Natural killer cell (primary cell): ENCODE results near the gene MSL3B.

Experiments used
- ATAC-seq, 3 donors: fragments of 150-1000 bp in 2 of 3; fragments of 200-7000 bp in 1 of 3; cut with Tn5 transposase; 1 replicate in 1 of 3; 2 replicates in 2 of 3; pipeline ENCODE4 v1.10.0; 2021; ENCODE audit warnings: mild to moderate bottlenecking in 2 of 3, moderate library complexity in 2 of 3
- DNase-seq, 2 donors: peaks; one replicate each; pipeline versions ENCODE4 v3.0.0 to v3.0.0-alpha.2; 2013 to 2021; ENCODE audit warnings: mixed read lengths in 1 of 2
- H3K27ac ChIP-seq: one replicate; pipeline ENCODE4 v1.5.1; 2013; ENCODE audit warnings: mild to moderate bottlenecking, low read length
- H3K27me3 ChIP-seq: one replicate; pipeline ENCODE4 v1.6.1; 2013; ENCODE audit warnings: low read length; ENCODE audit not compliant: control insufficient read depth, insufficient read depth
- H3K36me3 ChIP-seq: one replicate; pipeline ENCODE4 v1.6.1; 2013; ENCODE audit warnings: low read length; ENCODE audit not compliant: control insufficient read depth, insufficient read depth
- H3K4me1 ChIP-seq: one replicate; pipeline ENCODE4 v1.6.1; 2013; ENCODE audit warnings: low read length; ENCODE audit not compliant: control insufficient read depth, insufficient read depth
- H3K4me3 ChIP-seq: one replicate; pipeline ENCODE4 v1.5.1; 2013; ENCODE audit warnings: low read length
- H3K9me3 ChIP-seq: one replicate; pipeline ENCODE4 v1.6.1; 2013; ENCODE audit warnings: low read length; ENCODE audit not compliant: control insufficient read depth, insufficient read depth
- H3K27ac Mint-ChIP-seq, 2 donors: one replicate each; pipeline ENCODE4 v1.8.0; 2022; ENCODE audit warnings: mild to moderate bottlenecking in 2 of 2, mixed read lengths in 2 of 2, moderate library complexity in 1 of 2
- H3K27me3 Mint-ChIP-seq, 2 donors: one replicate each; pipeline ENCODE4 v1.8.0; 2022; ENCODE audit warnings: low read depth in 2 of 2, mixed read lengths in 2 of 2
- H3K36me3 Mint-ChIP-seq: one replicate; pipeline ENCODE4 v1.8.0; 2022; ENCODE audit warnings: mixed read lengths
- H3K4me1 Mint-ChIP-seq, 2 donors: one replicate each; pipeline ENCODE4 v1.8.0; 2022; ENCODE audit warnings: mixed read lengths in 2 of 2
- H3K4me3 Mint-ChIP-seq: one replicate; pipeline ENCODE4 v1.8.0; 2022; ENCODE audit warnings: mild to moderate bottlenecking, moderate library complexity, mixed read lengths
- H3K9me3 Mint-ChIP-seq, 2 donors: one replicate each; pipeline ENCODE4 v1.8.0; 2022; ENCODE audit warnings: mixed read lengths in 2 of 2
- WGBS: methylation state at CpG from one replicate; pipeline ENCODE4 v1.1.7; 2013; ENCODE audit warnings: missing lambda C conversion rate; ENCODE audit not compliant: insufficient coverage; 5-methylcytosine and 5-hydroxymethylcytosine counted together
- intact Hi-C: fragments of 100-400 bp; cut with micrococcal nuclease; formaldehyde crosslinking; loops from one replicate; pipeline ENCODE4 v1.14.2; 2022
- TF ChIP-seq, protein P1 (sequence below): fragments of 200-600 bp; IDR thresholded peaks from one replicate; pipeline ENCODE4 v1.8.0; 2022; ENCODE audit warnings: antibody characterized with exemption

MSL3B gene

DNA sequence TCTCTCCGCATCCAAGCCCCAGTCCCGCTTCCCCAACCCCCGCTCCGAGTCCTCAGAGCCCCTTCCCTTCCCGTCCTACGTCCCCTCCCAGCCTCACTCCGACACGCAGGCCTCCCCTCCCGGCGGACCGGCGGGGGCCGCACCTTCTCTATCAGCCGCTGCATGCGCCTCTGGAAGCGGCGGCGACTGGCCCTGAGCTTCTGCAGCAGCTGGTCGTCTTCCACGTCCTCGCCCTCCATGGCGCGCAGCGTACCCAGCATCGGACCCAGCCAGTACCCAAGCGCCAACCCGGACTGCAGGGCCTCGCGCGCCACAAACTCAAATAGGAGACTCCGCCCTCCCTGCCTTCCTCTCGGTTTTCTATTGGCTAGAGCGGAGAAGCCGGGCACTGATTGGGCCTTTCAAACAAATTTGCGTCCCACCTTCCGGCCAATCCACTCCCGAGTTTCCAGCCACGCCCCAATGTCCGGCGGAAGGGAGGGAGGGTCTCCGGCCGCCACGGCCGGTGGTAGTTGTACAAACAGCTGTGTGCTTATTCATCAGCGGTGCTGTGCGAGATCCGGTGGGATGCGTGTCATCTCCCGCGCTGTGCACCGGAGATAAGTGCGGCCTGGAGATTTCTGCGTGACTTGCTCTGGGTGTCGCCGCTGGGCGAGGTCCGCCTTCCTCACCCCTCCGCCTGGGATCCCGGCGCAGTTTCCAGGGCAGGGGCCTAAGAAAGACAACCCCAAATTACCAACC lies 13.8 kb downstream of the MSL3B start, which contains the start of gene HJURP:
HJURP (minus strand) TSS at position 295 of the 741 bp plus-strand sequence; CDS start at position 260, 35 bp downstream.
- intact Hi-C loops, result no loop called here
- H3K27ac ChIP-seq, result no peak within 1 kb of the TSS
- H3K4me3 Mint-ChIP-seq, result peak within 1 kb of the TSS; percentile 93
- TF ChIP-seq, protein P1, sequence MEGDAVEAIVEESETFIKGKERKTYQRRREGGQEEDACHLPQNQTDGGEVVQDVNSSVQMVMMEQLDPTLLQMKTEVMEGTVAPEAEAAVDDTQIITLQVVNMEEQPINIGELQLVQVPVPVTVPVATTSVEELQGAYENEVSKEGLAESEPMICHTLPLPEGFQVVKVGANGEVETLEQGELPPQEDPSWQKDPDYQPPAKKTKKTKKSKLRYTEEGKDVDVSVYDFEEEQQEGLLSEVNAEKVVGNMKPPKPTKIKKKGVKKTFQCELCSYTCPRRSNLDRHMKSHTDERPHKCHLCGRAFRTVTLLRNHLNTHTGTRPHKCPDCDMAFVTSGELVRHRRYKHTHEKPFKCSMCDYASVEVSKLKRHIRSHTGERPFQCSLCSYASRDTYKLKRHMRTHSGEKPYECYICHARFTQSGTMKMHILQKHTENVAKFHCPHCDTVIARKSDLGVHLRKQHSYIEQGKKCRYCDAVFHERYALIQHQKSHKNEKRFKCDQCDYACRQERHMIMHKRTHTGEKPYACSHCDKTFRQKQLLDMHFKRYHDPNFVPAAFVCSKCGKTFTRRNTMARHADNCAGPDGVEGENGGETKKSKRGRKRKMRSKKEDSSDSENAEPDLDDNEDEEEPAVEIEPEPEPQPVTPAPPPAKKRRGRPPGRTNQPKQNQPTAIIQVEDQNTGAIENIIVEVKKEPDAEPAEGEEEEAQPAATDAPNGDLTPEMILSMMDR, result no peak
- H3K4me3 ChIP-seq, result peak within 1 kb of the TSS; percentile 82
- H3K27me3 ChIP-seq, result no peaks in the 10 kb centered on the region
- peaks cover 20 to 26% of the 10 kb centered on the region in 2 donors for H3K4me1 Mint-ChIP-seq
- DNase-seq (peak; percentile 90 to 93), ATAC-seq (peak; percentile 95 to 97 (median 95))
- H3K9me3 Mint-ChIP-seq, result no peaks in the 10 kb centered on the region
- under 1% methylated on average over 60 of the region's 60 CpGs for WGBS
- no peaks in the 10 kb centered on the region for H3K27me3 Mint-ChIP-seq
- no peaks in the 10 kb centered on the region for H3K36me3 ChIP-seq
- peaks cover 19% of the 10 kb centered on the region for H3K4me1 ChIP-seq
- H3K9me3 ChIP-seq, result no peaks in the 10 kb centered on the region
- H3K27ac Mint-ChIP-seq, result peak within 1 kb of the TSS; percentile 83 to 90
- no peaks in the 10 kb centered on the region for H3K36me3 Mint-ChIP-seq

DNA sequence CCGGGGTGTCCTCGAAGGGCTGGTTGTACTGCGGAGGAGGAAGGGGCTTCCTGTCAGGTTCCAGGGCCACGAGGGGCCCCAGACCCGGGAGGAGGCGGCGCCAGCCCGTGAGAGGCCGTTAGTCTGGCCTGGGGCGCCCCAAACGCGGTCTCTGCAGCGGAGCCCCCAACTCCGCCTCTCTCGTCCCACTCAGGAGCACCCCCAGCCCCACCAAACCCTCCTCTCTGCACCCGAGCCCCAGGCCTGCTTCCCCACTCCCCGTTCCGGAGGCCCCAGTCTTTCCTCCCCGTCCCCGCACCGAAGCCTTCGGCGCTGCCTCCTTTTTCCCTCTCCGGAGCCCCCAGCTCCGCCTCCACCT lies 14.3 kb downstream of the MSL3B start:
- TF ChIP-seq, protein P1, result no peak
- Histone ChIP-seq H3K9me3 (no peaks in the 10 kb centered on the region), H3K36me3 (no peaks in the 10 kb centered on the region), H3K27me3 (no peaks in the 10 kb centered on the region), H3K27ac (no peak overlapping the region), H3K4me3 (peak overlapping the region; percentile 82), H3K4me1 (peaks cover 19% of the 10 kb centered on the region)
- H3K27me3 Mint-ChIP-seq, result no peaks in the 10 kb centered on the region
- peak overlapping the region; percentile 83 to 90 for H3K27ac Mint-ChIP-seq
- intact Hi-C loops, result no loop called here
- H3K4me3 Mint-ChIP-seq, result peak overlapping the region; percentile 93
- under 1% methylated on average over 25 of the region's 25 CpGs for WGBS
- ATAC-seq (no peak), DNase-seq (no peak)
- peaks cover 20 to 26% of the 10 kb centered on the region in 2 donors for H3K4me1 Mint-ChIP-seq
- H3K36me3 Mint-ChIP-seq, result no peaks in the 10 kb centered on the region
- no peaks in the 10 kb centered on the region for H3K9me3 Mint-ChIP-seq

DNA sequence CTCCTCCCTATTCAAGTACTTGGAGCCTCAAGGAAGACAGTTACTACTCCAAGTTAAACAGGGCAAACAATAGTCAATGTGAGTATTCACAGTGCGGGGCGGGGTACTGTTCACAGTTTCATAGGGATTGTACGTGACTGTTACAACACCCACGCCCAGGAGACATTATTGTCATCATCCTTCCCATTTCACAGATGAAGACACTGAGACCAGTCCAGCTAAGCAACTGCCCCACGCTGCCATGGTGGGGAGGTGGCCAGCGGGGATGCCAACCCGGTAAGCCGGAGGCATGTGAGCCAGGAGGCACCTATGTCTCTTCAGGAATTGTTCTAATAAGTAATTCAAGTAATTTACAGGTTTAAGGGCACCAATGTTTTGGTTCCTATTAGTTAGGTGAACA lies 14.8 kb downstream of the MSL3B start:
- Mint-ChIP-seq H3K4me1 (peaks cover 20 to 26% of the 10 kb centered on the region in 2 donors), H3K27me3 (no peaks in the 10 kb centered on the region), H3K4me3 (peak overlapping the region; percentile 93), H3K27ac (no peak overlapping the region), H3K36me3 (no peaks in the 10 kb centered on the region), H3K9me3 (no peaks in the 10 kb centered on the region)
- H3K27me3 ChIP-seq, result no peaks in the 10 kb centered on the region
- intact Hi-C loops, result no loop called here
- no peaks in the 10 kb centered on the region for H3K9me3 ChIP-seq
- no peak overlapping the region for H3K4me3 ChIP-seq
- no peaks in the 10 kb centered on the region for H3K36me3 ChIP-seq
- no peak overlapping the region for H3K27ac ChIP-seq
- H3K4me1 ChIP-seq, result peaks cover 19% of the 10 kb centered on the region
- DNase-seq (no peak), ATAC-seq (no peak)
- TF ChIP-seq, protein P1, result no peak
- WGBS, result 59% methylated on average over 8 of the region's 8 CpGs

DNA sequence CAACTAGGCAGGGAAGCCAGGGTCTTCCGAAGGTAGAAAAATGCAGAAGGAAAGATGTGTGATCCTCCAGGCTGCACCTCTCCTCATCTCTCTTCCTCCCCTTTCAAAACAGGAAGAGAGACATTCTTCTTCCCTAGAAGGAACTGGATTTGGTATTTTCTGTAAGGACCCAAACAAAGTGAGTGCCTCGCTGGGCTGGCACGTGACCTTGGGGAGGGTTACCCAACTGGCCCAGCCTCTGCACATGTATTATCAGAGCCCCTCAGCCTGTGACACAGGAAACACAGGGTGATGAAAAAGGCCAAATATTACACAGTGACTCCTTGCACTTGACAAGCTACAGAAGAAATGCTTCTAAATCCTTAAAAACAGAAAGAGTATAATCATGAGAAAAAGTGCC lies 16.1 kb downstream of the MSL3B start:
- no peak for DNase-seq
- no peaks in the 10 kb centered on the region for H3K36me3 ChIP-seq
- Mint-ChIP-seq H3K36me3 (no peaks in the 10 kb centered on the region), H3K27ac (no peak overlapping the region), H3K27me3 (no peaks in the 10 kb centered on the region), H3K4me1 (peaks cover 20 to 23% of the 10 kb centered on the region in 2 donors), H3K9me3 (no peaks in the 10 kb centered on the region), H3K4me3 (no peak overlapping the region)
- WGBS, result 69% methylated on average over 3 of the region's 3 CpGs
- TF ChIP-seq, protein P1, result no peak
- no peak for ATAC-seq
- no peak overlapping the region for H3K4me3 ChIP-seq
- intact Hi-C loops, result no loop called here
- peaks cover 19% of the 10 kb centered on the region for H3K4me1 ChIP-seq
- no peak overlapping the region for H3K27ac ChIP-seq
- no peaks in the 10 kb centered on the region for H3K9me3 ChIP-seq
- no peaks in the 10 kb centered on the region for H3K27me3 ChIP-seq
